HG03457 (cell line): ENCODE data around the gene PANK4.

ENCODE experiments used
- ATAC-seq: cut with Tn5 transposase; IDR thresholded peaks from one replicate; pipeline ENCODE4 v1.9.1; 2021; ENCODE audit warnings: moderate number of reproducible peaks; ENCODE audit not compliant: unreplicated experiment

PANK4 gene

DNA sequence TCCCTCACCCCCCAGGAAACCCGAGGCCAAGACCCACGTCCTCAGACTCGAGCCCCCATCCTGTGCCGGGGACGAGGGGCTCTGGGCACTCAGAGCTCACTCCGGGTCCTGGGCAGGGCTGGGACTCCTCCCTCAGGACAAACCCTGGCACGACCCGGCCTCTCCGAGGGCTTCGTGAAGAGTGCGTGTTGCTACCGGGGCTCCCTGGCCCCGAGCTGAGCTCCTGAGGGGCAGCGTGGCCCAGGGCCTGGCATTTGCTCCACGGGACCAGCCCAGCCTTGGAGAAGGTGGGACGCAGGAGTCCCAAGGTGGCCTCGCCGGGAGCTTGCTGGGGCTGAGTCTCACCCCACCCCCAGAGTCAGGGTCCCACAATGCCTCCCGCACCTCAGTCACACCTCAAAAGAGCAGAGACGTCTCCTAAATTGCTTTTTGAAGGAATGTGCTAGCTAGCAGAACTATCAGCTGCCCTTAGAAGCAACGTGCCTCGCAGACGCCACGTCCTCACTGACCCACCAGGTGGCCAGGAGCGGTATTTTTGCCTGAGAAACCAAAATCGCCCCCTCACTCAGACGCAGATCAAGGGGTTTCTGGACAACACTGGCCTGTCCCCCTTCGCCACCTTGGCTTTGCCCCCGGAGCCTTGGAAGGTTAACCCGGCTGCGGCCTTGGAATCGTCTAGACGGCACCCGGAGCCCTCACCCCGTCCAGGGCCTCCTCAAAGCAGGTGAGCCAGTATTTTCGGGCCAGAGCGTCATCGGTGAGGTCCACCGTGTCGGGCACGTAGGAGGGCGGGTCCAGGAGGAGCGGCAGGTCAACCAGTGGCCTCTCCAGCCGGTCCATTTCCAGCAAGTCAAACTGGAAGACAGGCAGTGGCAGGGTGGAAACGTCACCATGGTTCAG lies 11.3 kb downstream of the PANK4 start:
- ATAC-seq, result no peak

DNA sequence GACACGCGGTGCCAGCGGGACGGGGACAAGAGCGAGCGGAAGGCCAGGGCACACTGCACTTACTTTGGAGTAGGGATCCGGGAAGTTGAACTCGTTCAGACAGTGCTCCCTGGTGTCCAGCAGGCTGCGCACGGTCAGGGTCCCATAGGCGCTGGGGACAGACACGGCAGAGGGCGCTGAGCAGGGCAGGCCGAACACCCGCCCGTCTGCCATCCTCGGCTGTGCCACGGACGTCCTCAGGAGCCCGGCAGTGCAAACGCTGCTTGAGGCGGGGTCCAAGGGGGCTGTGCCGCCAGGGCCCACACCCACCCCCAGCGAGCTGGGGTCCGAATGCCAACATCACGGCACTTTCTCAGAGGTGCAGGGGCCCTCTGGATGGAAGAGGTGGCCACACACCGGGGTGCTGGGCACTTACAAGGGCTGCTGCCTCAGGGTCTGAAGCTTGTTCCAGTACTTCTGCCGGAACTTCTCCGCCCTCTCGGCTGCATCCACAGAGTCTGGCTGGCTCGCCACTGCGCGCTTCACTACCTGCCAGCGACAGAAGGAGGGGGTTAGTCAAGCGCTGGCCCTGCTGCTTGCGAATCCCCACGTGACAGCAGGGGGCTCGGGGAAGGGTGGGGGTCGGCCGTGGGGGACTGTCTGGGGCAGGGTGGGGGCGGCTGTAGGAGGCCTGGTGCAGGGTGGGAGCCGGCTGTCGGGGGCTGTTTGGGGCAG lies 12.3 kb downstream of the PANK4 start:
- no peak for ATAC-seq

DNA sequence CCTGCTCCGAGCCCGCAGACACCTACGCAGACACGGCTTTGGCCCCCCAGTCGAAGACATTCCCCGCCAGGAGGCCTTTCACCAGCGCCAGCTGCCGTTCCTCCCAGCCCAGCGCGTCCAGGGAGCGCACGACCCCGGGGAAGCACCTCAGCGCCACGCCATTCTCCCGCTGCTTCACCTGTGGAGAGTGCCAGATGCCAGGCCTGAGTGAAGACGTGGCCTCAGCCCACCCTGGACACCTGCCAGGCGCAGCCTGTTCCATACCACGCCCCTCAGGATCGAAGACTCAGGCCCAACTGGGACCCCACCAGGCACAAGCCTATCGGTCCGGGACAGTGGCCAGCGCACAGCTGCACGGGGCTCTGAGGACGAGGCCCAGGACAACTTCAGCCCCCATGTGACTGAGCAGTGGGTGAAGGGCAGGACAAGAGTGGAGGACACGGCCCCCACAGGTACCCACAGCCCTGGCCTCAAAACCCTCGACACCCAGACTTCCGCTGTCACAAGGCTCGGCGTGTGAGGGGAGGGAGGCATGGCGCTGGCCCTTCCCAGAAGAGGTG lies 13.5 kb downstream of the PANK4 start:
- no peak for ATAC-seq

DNA sequence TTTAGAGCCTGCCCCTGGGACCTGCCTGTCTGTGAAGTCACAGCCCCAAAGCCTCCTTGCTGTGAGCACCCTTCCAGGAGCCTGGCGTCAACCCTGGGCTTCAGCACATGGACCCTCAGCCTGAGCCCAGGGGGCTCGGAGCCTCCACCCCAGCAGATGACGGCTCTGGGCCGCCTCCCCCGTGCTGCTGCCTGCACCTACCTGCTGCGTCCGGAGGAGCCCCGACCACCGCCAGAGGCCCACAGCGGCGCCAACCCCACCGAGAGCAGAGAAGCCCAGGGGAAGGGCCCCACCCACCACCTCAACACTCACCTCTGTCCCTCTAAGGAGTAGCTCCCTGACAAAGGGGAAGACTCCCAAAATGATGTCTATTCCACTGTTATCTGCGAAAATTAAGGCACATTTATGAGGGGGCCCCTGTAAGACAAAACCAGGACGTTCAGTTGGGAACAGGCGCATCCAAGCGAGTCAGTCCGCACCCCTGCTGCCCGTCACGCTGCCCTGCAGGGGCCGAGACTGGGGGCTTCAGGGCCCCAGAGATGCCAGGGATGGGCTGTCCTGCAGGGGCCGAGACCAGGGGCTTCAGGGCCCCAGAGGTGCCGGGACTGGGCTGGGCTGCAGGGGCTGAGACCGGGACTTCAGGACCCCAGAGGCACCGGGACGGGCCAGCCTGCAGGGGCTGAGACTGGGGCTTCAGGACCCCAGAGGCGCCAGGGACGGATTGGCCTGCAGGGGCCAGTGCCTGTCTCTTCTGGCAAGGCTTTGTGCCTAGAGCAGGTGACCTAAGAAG lies 15.8 kb downstream of the PANK4 start:
- no peak for ATAC-seq

DNA sequence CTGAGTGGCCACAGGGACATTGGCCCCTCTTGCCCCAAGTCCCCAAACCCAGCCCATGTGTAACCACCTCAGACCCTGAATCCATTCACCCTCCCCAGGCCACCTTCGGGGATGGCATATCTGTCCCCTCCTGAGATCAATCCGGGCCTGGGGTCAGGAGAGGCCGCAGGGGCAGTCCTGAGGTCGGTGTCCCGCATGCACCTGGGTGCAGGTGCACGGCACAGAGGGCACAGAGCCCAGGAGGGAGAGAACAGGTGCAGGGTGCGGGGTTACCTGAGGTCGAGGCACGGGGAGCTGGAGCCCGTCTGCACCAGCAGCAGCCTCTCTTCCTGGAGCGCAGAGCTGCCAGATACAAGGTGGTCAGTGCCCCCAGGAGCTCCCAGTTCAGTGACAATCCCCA lies 16.8 kb downstream of the PANK4 start:
- no peak for ATAC-seq

DNA sequence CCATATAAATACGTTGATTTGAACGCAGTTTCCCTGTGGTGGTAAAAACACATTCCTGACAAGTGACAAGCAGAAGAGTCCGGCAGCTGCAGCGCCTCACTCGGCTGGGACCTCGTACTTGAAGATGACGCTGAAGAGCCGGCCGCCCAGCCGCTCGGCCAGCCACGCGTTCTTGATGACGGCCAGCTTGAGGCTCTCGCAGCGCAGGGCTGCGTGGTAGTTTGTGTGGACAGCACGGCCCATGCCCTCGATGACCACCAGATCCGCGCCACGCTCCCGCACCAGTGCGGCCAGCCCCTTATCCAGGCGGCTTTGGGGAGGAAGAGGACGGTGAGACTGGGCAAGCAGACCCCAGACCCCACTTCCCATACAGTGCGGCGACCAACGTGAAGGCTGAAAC lies 17.6 kb downstream of the PANK4 start:
- no peak for ATAC-seq

DNA sequence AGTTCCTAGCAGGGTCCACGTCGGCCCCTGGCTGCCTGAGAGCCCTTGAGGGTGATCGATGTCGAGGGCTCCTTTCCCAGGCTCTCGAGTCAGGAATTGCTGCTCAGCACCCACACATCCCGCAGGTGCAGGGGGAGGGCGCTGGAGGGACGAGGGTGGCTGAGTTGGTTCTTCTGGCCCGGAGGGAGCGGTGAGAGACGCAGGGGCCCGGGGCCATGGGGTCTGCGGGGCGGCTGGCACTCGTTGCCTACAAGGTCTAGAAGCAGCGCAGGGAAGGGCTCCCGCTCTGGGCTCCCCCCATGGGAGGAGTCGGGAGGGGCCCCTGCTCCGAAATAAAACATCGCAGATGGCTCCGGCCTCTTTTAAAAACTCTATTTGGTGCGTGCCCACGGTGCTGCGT lies 18.2 kb downstream of the PANK4 start:
- ATAC-seq, result no peak

DNA sequence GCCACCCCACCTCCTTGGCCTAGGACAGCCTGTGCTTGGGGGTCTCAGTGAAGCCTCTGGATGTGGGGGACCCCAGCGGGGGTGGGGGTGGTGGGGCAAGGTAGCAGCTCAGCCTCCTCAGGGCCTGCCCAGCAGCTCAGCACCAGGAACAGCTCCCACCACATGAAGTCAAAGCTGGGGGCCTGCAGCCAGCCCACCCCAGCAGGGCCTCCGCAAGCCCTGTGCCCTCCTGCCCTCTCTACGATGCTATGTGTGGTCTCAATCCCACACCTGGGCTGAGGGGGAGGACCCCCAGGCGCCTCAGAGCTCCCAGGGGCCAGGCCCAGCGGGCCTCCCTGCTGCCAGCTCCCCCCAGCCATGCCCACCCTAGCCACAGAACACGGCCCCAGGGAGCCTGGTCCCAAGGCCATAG lies 18.6 kb downstream of the PANK4 start:
- ATAC-seq, result no peak

DNA sequence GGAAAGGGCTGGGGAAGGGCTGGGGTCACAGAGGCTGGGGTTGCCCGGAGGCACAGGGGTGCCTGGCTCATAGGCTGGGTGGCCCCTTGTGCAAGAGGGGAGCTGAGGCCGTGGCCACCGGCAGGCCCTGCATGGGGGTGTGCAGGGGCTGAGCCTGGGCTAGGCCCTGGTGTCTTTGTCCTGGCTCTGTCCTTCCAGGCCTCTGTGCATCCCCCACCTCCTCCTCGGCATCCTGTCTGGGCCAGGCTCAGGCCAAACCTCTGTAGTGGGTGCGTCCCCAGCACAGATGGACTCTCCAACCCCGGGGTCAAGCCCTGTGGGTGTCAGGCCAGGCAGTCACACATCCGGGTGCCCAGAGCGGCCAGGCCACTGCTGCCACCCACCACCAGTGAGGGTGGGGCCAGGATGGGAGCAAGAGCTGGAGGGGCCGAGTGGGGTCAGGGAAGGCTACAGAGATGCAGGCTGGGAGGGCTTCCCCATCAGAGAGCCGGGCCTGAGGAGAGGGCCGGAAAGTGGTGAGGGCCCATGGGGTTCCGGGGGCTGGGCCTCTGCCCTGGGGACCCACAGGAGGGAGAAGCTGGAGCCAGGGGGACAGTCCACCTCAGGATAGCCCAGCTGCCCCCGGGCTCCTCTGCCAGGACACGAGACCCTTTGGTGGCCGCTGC lies 19.4 kb downstream of the PANK4 start:
- ATAC-seq, result no peak

DNA sequence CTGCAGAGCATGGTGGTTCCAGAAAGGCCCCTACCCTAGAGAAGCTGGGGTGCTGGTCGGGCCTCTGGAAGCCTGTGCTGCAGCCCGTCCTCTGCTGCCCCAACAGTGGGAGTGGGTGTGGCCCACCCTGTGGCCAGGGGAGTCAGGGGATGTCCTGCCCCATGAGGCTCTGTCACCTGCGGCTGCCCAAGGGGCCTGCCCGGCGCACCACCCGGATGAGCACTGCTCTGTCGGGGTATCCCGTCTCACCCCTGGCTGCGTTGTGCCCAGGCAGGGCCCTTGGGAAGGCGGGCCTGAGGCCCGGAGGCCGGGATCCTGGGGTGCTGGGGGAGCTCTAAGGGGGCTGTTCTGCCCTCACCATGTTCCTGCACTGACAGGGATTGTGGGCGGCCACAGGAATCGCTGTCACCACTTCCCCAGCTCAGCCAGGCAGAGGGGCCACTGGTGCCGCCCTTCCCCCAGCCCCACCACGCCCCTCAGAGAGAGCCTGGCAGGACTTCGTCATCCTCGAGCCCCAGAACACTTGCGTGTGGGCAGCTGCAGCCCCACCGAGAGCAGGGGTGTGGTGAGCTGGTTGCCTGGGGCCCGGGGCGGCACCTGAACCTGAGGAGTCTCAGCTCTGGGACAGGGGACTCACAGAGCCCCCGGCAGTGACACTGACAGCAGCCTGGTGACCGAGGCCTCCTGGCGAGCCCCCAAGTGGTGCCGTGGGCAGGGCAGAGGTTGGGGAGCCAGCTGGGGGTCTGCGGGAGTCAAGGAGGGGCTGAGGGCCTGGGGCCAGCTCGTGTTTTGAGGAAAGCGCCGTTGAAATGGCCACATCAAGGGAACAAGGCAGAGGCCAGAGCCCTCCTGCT lies 20.2 kb downstream of the PANK4 start:
- ATAC-seq, result no peak

DNA sequence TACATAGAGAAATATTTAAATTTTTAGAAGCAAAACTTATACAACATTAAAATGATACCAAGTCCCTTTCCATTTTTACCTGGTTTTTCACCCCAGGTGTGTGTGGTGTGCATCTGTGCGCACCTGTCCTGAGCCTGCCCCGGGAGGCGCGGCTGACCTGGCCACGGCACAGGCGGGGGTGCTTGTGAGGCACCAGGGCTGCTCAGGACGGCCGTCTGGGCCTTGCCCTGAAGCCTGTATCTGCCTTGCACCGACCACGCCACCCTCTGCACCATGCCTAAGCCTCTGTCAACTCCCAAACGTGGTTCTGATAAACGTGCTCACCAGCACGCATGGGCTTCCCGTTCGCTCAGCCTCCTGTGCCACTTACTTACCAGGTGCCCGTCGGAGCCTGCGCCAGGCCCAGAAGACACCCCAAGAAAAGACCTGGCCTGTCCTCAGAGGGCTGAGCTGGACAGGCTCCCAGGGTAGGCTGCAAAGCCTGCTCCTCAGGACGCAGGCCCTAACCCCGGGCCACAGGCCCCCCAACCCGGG lies 20.9 kb downstream of the PANK4 start:
- no peak for ATAC-seq

DNA sequence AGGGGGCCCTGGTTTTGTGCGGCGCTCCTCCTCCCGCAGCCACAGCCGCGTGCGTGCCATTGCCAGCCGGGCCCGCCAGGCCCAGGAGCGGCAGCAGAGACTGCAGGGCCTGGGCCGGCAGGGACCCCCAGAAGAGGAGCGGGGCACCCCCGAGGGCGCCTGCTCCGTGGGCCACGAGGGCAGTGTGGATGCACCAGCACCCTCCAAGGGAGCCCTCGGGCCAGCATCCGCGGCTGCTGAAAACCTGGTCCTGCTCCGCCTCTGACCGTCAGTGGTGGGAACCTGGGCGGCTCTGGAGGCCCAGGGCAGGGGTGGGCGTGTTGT lies 21.5 kb downstream of the PANK4 start:
- ATAC-seq, result no peak

DNA sequence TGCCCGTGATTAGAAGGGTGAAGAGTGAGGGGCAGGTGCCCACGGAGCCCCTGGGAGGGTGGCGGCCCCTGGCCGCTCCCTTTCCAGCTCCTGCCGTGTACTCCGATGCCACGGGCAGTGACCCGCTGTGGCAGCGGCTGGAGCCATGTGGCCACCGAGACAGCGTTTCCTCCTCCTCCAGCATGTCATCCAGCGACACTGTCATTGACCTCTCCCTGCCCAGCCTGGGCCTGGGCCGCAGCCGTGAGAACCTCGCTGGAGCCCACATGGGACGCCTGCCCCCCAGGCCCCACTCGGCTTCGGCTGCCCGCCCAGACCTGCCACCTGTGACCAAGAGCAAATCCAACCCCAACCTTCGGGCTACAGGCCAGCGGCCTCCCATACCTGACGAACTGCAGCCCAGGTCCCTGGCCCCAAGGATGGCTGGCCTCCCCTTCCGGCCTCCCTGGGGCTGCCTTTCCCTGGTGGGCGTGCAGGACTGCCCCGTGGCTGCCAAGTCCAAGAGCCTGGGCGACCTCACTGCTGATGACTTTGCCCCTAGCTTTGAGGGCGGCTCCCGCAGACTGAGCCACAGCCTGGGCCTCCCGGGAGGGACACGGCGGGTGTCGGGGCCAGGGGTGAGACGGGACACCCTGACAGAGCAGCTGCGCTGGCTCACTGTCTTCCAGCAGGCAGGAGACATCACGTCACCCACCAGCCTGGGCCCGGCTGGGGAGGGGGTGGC lies 22.0 kb downstream of the PANK4 start:
- no peak for ATAC-seq

DNA sequence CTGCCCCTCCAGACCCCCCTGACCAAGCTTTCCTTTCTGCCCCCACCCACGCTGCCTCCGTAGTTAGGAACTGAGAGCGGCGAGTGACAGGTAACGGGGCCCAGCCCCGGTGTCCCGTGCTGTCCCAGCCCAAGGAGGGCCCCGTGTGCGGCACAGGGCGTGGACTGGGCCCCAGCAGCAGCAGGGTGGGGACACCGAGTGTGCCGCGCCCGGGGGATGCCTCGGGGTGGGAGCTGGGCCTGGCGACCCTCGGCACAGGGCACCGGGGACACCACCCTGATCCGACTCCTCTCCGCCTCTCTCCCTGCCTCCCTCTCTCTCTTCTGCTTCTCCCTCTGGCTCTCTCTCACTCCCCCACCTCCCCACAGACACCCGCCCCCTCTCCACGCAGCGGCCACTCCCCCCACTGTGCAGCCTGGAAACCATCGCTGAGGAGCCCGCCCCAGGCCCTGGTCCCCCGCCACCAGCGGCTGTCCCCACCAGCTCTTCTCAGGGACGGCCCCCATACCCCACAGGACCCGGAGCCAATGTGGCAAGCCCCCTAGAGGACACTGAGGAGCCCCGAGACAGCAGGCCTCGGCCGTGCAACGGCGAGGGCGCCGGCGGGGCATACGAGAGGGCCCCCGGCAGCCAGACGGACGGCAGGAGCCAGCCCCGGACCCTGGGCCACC lies 22.7 kb downstream of the PANK4 start:
- no peak for ATAC-seq

DNA sequence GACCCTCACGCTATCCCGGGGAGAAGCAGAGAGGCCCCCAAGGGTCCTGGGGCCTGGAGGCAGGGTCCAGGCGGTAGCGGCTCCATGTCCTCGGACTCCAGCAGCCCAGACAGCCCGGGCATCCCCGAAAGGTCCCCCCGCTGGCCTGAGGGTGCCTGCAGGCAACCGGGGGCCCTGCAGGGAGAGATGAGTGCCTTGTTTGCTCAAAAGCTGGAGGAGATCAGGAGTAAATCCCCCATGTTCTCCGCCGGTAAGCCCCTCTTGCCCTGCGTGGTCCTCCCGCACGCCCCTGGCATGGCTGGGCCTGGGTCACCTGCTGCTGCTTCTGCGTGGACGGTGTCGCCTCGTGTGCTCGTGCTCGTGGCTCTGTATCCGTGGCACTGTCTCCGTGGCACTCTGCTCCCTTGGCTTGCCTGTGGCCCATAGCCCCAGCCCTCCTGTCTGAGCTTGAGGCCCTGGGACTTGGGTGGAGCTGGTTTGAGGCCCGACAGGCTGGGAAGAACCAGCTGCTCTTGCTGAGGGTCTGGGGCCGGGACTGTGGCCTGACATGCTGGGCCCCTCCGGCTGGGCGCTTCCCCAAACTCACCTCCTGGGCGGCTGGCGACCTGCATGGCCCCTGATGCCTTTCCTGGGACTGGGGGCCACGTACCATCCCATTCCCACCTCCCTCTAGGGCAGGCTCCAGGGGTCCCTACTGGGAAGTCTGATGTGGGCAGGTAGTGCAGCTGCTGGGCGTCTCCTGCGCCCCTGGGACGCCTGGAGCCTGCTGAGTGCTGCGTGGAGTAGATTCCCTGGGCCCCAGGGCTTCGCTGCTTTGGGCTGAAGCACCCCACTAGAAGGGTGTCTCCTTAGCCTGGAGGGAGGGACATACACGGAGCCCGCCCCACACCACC lies 23.5 kb downstream of the PANK4 start:
- ATAC-seq, result no peak

DNA sequence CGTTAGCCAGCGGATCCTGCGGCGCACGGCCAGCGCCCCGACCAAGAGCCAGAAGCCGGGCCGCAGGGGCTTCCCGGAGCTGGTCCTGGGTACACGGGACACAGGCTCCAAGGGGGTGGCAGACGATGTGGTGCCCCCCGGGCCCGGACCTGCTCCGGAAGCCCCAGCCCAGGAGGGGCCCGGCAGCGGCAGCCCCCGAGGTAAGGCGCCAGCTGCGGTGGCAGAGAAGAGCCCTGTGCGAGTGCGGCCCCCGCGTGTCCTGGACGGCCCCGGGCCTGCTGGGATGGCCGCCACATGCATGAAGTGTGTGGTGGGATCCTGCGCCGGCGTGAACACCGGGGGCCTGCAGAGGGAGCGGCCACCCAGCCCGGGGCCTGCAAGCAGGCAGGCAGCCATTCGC lies 24.2 kb downstream of the PANK4 start:
- ATAC-seq, result no peak

DNA sequence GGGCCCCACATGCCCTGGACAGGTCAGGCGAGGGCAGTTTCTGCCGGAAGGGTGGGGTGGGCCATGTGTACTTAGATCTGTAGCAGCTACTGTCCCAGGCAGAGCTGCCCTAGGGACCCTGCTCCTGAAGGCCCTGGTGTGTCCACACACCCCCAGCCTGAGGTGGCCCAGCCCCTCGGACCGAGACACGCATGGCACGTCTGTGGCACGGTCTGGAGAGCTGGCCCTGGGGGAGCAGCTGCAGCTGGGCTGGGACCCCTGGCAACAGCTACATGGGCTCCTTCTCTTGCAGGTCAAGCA lies 24.6 kb downstream of the PANK4 start:
- no peak for ATAC-seq
